GM12874 (cell line): ENCODE results near the gene CACNA1G.

Experiments
- TF ChIP-seq, protein P1 (sequence below): IDR thresholded peaks from 2 replicates; pipeline ENCODE4 v1.5.1; 2011; ENCODE audit warnings: low read depth, mild to moderate bottlenecking, control low read depth, low read length, moderate library complexity; ENCODE audit not compliant: insufficient read depth

Gene CACNA1G

DNA sequence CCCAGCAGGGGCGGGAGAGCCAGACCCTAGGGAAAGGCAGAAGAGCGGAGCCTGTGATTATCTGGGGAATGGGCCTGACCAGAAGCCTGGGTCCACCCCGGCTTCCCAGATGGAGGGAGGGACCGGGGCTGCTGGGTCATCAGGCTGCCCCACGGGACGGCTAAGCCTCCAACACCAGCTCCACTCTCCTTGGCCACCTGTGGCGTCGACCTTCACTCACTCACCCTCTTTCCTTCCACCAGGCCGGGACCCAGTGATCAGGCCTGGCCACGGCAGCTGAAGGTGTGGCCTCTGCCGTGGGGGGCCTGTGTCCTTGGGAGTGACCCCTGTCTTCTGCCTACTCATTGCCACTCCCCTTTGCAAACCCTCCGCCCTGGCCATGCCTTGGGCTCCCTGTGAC lies 51.8 kb downstream of the CACNA1G start:
- TF ChIP-seq, protein P1, sequence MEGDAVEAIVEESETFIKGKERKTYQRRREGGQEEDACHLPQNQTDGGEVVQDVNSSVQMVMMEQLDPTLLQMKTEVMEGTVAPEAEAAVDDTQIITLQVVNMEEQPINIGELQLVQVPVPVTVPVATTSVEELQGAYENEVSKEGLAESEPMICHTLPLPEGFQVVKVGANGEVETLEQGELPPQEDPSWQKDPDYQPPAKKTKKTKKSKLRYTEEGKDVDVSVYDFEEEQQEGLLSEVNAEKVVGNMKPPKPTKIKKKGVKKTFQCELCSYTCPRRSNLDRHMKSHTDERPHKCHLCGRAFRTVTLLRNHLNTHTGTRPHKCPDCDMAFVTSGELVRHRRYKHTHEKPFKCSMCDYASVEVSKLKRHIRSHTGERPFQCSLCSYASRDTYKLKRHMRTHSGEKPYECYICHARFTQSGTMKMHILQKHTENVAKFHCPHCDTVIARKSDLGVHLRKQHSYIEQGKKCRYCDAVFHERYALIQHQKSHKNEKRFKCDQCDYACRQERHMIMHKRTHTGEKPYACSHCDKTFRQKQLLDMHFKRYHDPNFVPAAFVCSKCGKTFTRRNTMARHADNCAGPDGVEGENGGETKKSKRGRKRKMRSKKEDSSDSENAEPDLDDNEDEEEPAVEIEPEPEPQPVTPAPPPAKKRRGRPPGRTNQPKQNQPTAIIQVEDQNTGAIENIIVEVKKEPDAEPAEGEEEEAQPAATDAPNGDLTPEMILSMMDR = no peak

DNA sequence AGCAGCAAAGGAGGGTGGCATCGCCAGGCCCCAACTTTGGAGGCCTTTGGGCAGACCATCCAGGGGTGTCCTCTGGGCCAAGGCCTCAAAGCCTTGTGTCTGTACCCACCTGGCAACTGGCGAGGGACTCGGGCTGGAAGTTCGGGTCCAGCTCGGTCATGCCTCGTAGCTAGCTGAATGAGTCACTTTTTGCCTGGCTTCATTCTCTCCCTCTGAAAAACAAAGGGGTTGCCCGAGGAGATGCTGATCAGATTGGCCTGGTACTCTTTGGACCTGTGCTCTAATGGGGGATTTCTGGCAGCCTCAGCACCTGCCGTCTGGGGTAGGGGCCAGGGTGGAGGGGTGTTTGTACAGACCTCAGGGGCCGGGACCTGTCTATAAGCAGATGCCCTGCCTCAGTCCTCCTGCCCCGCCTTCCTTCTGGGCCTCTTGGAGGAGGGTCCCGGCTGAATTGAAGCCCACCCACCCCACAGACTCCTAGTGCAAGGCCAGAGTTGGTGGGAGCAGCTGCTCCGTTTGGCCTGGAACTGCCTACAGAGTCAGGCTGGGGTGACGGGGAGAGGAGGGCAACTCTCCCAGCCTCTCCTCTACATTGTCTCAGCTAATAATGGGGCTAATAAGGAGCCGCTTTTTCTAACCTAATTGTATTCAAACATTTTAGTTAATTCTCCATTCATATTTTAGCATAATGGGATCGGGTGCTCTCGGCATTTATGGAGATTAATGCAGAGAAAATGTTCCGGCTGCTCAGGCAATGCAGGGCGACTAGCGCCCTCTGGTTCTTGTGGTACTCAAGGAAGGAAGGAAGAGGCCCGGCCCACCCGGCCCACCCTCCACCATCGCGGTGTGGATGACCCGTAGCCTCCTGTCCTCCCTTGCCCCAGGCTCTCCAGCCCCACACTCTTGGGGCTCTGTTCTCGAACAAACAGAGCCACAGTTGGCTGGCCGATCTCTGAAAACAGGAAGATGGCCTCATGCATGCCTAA lies 52.8 kb downstream of the CACNA1G start:
- TF ChIP-seq, protein P1 = no peak

DNA sequence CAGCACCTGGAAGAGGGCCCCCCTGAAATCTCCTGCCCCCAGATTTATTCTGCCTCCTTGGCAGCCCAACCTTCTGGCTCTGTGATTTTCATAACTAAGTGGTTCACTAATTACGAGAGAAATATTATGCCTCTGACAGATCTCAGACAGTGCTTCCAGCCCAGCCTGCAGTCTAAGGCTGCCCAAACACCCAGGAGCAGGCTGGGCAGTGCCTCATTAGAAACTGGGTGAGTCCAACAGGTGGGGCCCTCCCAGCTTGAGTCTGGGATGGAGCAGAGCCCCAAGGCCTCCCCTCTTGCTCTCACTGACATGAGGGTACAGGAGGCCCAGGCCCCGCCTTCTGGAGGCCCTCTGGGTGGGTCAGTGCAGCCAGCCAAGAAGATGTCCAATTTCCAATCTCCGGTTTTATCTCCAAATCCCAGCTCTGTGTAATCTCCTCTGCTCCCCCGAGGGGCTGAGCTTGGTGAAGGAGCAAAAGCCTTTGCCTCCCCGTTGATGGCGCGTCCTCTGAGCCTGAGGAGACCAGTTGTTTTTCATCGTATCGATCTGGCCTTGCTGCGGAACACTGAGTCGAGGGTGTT lies 54.0 kb downstream of the CACNA1G start:
- TF ChIP-seq, protein P1 = no peak

DNA sequence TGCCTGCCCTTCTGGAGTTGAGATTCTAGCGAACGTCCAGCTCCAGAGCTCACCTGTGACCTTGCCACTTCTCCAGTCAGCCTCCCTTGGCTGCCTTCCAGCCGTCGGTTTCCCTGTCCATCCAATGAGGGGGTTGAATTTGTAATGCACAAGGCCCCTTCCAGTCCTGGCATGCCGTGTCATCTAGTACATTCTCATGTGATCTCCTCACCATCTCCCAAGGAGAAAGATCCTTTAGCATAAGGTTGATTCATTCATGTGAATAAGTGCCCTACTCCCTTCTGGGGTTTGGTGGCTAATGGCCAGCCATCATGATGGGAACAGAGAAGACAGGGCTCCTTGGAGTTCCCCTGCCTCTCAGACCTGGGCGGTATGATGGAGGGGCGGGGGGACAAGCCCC lies 55.3 kb downstream of the CACNA1G start:
- TF ChIP-seq, protein P1 = no peak

DNA sequence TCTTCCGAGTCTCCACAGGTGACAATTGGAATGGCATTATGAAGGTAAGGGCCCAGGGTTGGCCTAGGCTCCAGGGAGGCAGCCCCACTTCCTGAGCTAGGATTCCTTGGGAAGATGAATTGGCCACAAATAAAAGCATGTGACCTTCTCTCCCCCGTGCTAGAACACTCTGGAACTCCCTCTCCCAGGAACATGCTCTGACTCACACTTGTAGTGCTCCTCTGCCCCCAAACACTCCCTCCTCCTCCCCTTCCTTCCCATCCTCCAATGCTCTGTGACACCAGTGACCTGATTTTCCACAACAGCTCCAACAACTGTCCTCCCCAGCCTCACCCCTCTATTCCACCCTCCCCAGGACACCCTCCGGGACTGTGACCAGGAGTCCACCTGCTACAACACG lies 57.8 kb downstream of the CACNA1G start:
- TF ChIP-seq, protein P1 = no peak

DNA sequence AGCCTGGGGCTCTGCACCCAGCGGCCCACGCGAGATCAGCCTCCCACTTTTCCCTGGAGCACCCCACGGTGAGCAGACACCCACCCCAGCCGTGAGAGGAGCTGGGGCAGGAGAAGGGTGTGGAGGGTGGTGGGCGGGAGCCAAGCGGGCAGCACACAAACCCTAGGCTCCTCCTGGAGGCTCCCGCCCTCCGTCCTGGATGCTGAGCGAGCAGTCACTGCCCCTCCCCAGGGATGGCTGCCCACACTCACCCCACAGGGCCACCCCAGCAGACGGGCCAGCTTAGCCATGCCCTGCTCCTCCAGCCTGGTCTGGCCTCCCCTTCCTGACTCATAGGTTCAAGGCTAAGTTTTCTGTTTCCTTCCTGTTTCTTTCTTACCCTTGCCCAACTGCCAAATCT lies 58.4 kb downstream of the CACNA1G start:
- TF ChIP-seq, protein P1 = no peak

DNA sequence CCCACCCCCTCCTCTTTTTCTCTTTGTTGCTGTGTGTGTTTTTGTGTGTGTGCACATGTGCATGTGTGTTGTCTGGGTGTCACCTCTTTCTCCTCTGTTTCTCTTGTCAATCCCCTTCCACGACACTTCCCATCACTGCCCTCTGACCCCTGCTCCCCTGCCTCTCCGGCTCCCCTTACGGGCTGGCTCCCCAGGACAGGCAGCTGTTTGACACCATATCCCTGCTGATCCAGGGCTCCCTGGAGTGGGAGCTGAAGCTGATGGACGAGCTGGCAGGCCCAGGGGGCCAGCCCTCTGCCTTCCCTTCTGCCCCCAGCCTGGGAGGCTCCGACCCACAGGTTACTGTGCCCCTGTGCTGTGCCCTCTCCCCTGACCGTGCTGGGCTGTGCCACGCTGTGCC lies 59.0 kb downstream of the CACNA1G start:
- TF ChIP-seq, protein P1 = no peak
